Measurements from ENCODE around the gene SH3RF3. TPM values are rescaled to one million over a fixed set of nuclear protein-coding genes. Genes with fewer than 3 reads are reported as not detected.
A peak's percentile ranks its signal among the peaks of the same experiment; 100 is the strongest.

The SH3RF3 gene
- polyA plus RNA-seq (2012; ENCODE audit: low read depth, missing spikeins), result 0.21 TPM

DNA sequence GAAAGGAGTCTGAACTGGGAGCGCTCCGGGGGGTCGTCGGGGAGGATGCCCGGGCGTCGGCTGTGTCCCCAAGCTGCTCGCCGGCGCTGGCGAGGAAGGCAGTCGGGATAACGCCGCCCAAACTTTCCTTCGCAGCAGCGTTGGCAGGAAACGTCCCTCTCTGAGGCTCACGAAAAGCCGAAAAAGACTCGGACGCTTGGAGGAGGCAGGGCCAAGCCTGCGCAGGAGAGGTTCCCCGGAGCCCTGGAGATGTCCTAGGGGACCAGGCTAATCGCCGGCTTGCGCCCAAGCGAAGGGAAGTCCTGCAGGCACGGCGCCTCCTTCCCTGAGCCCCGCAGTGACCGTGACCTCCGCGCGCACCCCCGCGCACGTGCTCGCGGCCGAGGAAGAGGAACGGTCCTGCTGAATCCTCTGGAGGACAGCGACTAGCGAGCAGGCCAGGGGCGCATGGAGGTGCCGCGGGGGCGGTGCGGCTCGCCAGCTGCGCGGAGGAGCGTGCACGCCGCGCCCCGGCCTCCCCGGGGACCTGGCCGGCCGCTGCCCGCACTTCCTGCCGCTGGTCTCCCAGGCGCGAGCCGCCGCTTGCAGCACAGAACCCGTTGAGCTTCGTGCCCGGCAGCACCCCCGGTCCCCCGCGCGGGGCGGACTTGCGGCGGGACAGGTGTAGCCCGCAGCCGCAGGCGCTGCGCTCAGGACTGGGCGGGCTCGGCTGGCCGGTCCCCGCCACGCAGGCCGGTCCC is at the start of gene SH3RF3:
Gene SH3RF3, plus strand, starts transcription at position 590 of the 740 bp plus-strand sequence.
- DNase-seq (ENCODE audit: insufficient read length, low spot score), result peak; percentile 44
- no peak for FAIRE-seq
- no peak for TF ChIP-seq TAF1 (IDR thresholded peaks at IDR 0.05; ENCODE audit: low read depth, low read length)

DNA sequence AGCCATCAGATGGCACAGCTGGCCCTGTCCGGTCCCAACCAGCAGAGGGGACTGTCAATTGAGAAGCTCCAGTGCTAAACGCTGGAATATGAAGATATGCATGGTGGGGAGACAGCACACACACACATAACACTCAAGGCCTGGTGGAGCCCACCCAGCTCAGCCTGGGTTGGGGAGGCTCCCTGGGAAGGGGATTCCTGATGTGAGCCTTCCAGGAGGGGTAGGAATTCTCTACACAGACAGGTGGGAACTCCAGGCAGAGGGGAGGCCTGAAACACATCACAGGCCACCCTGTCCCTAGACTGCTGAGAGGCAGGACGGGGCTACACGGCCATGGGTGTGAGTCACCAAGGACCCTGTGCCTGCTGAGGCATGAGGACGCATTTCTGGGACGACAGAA is 49.4 kb upstream of the SH3RF3 start:
- no peak for TF ChIP-seq TAF1 (IDR thresholded peaks at IDR 0.05; ENCODE audit: low read depth, low read length)
- TF ChIP-seq SPI1 (IDR thresholded peaks at IDR 0.05; ENCODE audit: low read depth, low read length), result no peak
- TF ChIP-seq POLR2A (IDR thresholded peaks at IDR 0.05; ENCODE audit: low read depth, low read length), result no peak
- TF ChIP-seq POU2F2 (IDR thresholded peaks at IDR 0.05; ENCODE audit: low read depth, low read length), result no peak
- TF ChIP-seq POLR2AphosphoS5 (IDR thresholded peaks at IDR 0.05; ENCODE audit: low read depth, low read length), result no peak
- no peak for TF ChIP-seq PAX5 (IDR thresholded peaks at IDR 0.05; ENCODE audit: insufficient read depth, low read length, severe bottlenecking)
- FAIRE-seq, result no peak
- DNase-seq (ENCODE audit: insufficient read length, low spot score), result no peak

DNA sequence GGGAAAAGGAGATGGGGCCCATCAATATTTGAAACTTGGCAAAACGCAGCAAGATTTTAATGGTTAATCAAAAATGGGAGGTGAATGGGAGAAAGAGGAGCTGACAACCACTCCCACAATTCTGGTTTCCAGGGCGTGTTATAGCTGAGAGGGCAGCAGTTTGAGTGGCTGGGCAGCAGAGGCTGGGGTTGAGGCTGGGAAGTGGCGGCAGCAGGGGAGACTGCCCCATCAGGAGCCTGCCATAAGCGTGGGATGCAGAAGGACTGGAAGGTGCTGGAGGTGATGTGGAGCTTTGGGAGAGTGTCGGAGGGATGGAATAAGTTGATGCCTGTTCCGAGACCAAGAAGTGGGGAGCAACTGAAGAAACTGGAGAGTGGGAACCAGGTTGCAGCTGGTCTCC is 48.9 kb upstream of the SH3RF3 start:
- no peak for FAIRE-seq
- no peak for DNase-seq (ENCODE audit: insufficient read length, low spot score)
- TF ChIP-seq TAF1 (IDR thresholded peaks at IDR 0.05; ENCODE audit: low read depth, low read length), result no peak
- no peak for TF ChIP-seq SPI1 (IDR thresholded peaks at IDR 0.05; ENCODE audit: low read depth, low read length)
- TF ChIP-seq POLR2A (IDR thresholded peaks at IDR 0.05; ENCODE audit: low read depth, low read length), result no peak

DNA sequence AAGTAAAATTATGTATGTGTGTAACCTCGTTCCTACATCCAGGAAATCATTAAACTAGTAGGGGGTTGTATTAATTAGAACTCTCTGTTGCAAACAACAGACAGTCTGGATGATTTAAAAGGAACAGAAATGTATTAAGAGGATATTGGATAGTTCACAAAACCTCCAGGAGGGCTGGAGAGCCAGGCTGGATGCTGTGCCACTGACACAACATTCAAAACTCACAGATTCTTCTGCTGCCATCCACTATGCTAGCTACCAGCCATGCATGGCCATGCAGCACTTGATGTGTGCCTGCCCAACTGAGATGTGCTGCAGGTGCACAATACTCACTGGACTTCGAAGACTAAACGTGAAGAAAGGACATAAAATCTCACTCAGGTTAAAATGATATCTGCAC is 48.2 kb upstream of the SH3RF3 start:
- no peak for DNase-seq (ENCODE audit: insufficient read length, low spot score)
- FAIRE-seq, result no peak
- no peak for TF ChIP-seq PAX5 (IDR thresholded peaks at IDR 0.05; ENCODE audit: insufficient read depth, low read length, severe bottlenecking)
- TF ChIP-seq TAF1 (IDR thresholded peaks at IDR 0.05; ENCODE audit: low read depth, low read length), result no peak
- TF ChIP-seq POLR2A (IDR thresholded peaks at IDR 0.05; ENCODE audit: low read depth, low read length), result no peak

DNA sequence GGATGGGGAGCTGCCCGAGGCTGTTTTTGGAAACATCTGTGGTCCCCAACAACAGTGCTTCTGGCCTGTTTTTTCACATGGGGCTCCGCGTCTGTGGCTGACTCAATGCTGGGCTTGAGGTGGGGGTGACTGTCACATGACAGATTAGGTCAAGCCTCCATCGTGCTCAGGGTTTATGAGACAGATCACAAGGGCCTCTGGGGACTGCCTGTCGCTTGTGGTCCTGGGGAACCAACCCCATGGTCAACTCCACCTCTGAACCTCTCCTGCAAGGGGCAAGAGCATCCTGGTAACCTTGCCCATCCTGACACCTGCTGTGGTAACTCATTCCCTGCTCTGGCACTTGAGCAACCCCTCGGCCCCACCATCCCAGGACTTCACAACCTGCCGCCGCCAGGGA is 47.6 kb upstream of the SH3RF3 start:
- no peak for TF ChIP-seq POLR2A (IDR thresholded peaks at IDR 0.05; ENCODE audit: low read depth, low read length)
- TF ChIP-seq SPI1 (IDR thresholded peaks at IDR 0.05; ENCODE audit: low read depth, low read length), result no peak
- TF ChIP-seq POLR2AphosphoS5 (IDR thresholded peaks at IDR 0.05; ENCODE audit: low read depth, low read length), result no peak
- TF ChIP-seq PAX5 (IDR thresholded peaks at IDR 0.05; ENCODE audit: insufficient read depth, low read length, severe bottlenecking), result no peak
- TF ChIP-seq TAF1 (IDR thresholded peaks at IDR 0.05; ENCODE audit: low read depth, low read length), result no peak
- TF ChIP-seq POU2F2 (IDR thresholded peaks at IDR 0.05; ENCODE audit: low read depth, low read length), result no peak
- FAIRE-seq (no peak), DNase-seq (ENCODE audit: insufficient read length, low spot score) (no peak)

DNA sequence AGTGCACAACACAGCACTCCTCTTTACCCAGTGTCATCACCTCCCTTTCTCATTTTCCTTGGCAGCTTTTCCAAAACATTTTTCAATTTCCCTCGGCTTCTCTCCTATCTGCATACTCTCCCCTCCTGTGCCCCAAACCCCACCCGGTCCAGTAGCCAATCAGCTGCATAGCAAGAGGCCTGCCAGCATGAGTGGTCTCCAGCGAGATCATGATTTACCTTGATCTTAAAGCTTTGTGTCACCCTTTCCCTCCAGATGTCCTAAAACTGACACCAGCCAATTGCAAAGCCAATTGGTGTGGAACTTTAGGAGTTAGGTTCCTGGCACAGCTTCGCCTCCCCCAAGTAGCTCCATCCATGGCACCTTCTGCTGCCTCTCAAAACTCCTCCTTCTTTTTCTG is 45.2 kb upstream of the SH3RF3 start:
- no peak for FAIRE-seq
- DNase-seq (ENCODE audit: insufficient read length, low spot score), result no peak
- TF ChIP-seq POU2F2 (IDR thresholded peaks at IDR 0.05; ENCODE audit: low read depth, low read length) (no peak), SPI1 (IDR thresholded peaks at IDR 0.05; ENCODE audit: low read depth, low read length) (no peak), POLR2A (IDR thresholded peaks at IDR 0.05; ENCODE audit: low read depth, low read length) (no peak), TAF1 (IDR thresholded peaks at IDR 0.05; ENCODE audit: low read depth, low read length) (no peak), PAX5 (IDR thresholded peaks at IDR 0.05; ENCODE audit: insufficient read depth, low read length, severe bottlenecking) (no peak), POLR2AphosphoS5 (IDR thresholded peaks at IDR 0.05; ENCODE audit: low read depth, low read length) (no peak)

DNA sequence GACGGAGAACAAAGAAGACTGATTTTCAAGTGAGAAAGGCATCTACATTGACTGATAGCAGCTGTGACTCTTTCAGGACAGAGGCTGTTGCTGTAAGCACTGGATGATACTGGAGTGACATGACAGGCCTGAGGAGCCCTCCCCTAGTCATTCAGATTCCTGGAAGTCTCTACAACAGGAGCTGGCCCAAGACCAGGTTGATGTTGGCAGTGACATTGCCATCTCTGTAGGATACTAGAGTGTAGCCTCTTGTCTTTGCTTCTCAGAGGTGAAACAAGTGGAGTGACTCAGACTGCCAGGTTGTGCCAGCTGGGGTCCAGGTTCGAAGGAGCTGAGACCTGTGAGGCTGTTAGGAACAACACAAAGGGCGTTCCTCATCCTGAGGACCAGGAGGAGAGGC is 44.7 kb upstream of the SH3RF3 start:
- TF ChIP-seq TAF1 (IDR thresholded peaks at IDR 0.05; ENCODE audit: low read depth, low read length) (no peak), PAX5 (IDR thresholded peaks at IDR 0.05; ENCODE audit: insufficient read depth, low read length, severe bottlenecking) (no peak)
- no peak for FAIRE-seq

DNA sequence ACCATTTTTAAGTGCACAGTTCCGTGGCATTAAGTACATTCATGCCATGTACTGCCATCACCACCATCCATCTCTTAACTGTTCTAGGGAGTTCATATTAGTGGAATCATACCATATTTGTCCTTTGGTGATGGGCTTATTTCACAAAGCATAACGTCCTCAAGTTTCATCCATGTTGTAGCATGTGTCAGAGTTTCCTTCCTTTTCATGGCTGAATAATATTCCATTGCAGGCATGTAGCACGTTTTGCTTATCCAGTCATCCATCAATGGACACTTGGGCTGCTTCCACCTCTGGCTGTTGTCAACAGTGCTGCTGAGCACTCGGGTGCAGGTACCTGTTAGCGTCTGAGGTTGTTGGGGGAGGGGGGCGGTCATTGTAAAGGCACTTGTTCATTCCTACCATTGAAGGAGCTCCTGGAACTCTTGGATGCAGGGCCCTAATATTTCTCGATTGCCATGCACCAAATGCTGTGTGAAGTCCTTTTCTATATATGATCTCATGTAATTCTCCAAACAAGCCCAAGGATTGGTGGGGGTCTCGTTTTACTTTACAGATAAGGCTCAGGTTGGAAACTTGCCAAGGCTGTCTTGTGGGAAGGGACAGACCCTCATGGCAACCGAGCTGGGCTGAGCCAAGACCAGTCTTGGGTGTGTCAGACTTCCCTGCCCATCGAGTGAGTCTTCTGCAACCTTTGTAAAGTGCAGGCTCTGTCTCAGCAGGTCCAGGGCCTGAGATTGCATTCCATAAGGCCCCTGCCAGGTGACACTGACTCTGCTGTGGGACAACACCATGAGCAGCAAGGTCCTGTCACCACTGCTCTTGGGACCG is 42.9 kb upstream of the SH3RF3 start:
- FAIRE-seq, result no peak
- no peak for TF ChIP-seq POU2F2 (IDR thresholded peaks at IDR 0.05; ENCODE audit: low read depth, low read length)
- no peak for TF ChIP-seq PAX5 (IDR thresholded peaks at IDR 0.05; ENCODE audit: insufficient read depth, low read length, severe bottlenecking)
- TF ChIP-seq SPI1 (IDR thresholded peaks at IDR 0.05; ENCODE audit: low read depth, low read length), result no peak
- TF ChIP-seq TAF1 (IDR thresholded peaks at IDR 0.05; ENCODE audit: low read depth, low read length), result no peak
- TF ChIP-seq POLR2AphosphoS5 (IDR thresholded peaks at IDR 0.05; ENCODE audit: low read depth, low read length), result no peak
- no peak for TF ChIP-seq POLR2A (IDR thresholded peaks at IDR 0.05; ENCODE audit: low read depth, low read length)

More for the DNA sequence above, 44.7 kb upstream of the SH3RF3 start:
- no peak for DNase-seq (ENCODE audit: insufficient read length, low spot score)

DNA sequence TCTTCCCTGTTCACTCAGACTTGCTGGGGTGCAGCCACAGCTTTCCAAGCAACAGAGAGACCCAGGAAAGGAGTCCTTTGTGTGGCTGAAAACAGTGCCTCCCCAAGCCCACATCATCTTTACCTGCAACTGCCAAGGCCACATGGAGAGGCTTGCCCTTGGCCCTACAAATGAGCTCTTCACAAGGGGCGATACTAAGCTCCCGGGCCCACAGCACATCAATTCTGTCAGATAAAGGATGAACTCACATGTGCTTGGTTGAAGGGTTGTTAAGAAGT is 42.3 kb upstream of the SH3RF3 start:
- DNase-seq (ENCODE audit: insufficient read length, low spot score) (no peak), FAIRE-seq (no peak)
- TF ChIP-seq SPI1 (IDR thresholded peaks at IDR 0.05; ENCODE audit: low read depth, low read length), result no peak
- no peak for TF ChIP-seq TAF1 (IDR thresholded peaks at IDR 0.05; ENCODE audit: low read depth, low read length)
- TF ChIP-seq POLR2AphosphoS5 (IDR thresholded peaks at IDR 0.05; ENCODE audit: low read depth, low read length), result no peak

More for the DNA sequence above, 42.9 kb upstream of the SH3RF3 start:
- DNase-seq (ENCODE audit: insufficient read length, low spot score), result no peak

DNA sequence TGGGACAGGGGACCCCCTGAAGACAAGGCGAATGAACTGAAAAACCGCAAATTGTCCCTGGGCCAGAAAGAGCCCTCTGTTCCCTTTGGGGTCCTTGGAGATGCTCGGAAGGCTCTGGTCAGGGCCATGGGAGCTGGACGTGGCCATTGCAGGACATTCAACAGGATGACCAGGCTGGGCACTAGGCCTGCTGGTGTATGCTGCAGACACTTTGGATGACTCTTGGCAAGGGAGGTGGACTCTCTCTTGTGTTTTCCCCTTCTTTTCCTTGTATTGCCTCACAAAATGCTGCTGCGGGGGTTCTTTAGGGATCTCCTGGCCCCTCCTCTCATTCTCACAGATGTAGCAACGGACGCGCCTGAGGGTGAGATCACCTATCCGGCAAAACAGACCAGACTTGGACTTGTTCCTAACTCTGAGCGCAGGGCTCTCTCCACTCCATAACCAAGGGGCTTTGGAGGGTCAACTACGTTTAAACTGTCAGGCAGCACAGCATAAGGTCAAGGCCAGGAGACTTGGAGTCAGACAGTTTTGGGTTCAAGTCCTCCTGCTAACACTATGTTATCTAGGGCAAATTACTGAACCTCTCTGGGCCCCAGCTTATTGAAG is 41.8 kb upstream of the SH3RF3 start:
- FAIRE-seq (no peak), DNase-seq (ENCODE audit: insufficient read length, low spot score) (no peak)
- no peak for TF ChIP-seq PAX5 (IDR thresholded peaks at IDR 0.05; ENCODE audit: insufficient read depth, low read length, severe bottlenecking)
- TF ChIP-seq SPI1 (IDR thresholded peaks at IDR 0.05; ENCODE audit: low read depth, low read length), result no peak
- TF ChIP-seq POU2F2 (IDR thresholded peaks at IDR 0.05; ENCODE audit: low read depth, low read length), result no peak
- no peak for TF ChIP-seq TAF1 (IDR thresholded peaks at IDR 0.05; ENCODE audit: low read depth, low read length)
- no peak for TF ChIP-seq POLR2AphosphoS5 (IDR thresholded peaks at IDR 0.05; ENCODE audit: low read depth, low read length)
- TF ChIP-seq POLR2A (IDR thresholded peaks at IDR 0.05; ENCODE audit: low read depth, low read length), result no peak
